HepG2 (cell line): ENCODE measurements around the gene USP7. TPM values are rescaled to one million over a fixed set of nuclear protein-coding genes. Genes with fewer than 3 reads are reported as not detected.

Experiments
- ATAC-seq: fragments of 200-7000 bp; cut with Tn5 transposase; 3 replicates; pipeline ENCODE4 v1.9.1; 2020; ENCODE audit warnings: mild to moderate bottlenecking, moderate library complexity
- BruUV-seq: library from RNA; stranded (reverse); fragments of 400-500 nt; replicated peaks from 2 replicates; lab custom pipeline; 2021; lab: Mats Ljungman, UMichigan
- CTCF ChIA-PET: fragments of 300-600 bp; formaldehyde crosslinking; extraction: SDS; loops from one replicate; lab custom pipeline; 2021; ENCODE audit warnings: low total read pairs, inconsistent platforms, low intra/inter-chr PET ratio; lab: Yijun Ruan, JAX
- POLR2A ChIA-PET: fragments of 350-600 bp; sonication (Branson Sonifier 250); formaldehyde crosslinking; loops from one replicate; lab custom pipeline; 2020; ENCODE audit warnings: antibody characterized with exemption, inconsistent platforms; lab: Yijun Ruan, JAX
- DNase-seq: peaks from one replicate; pipeline ENCODE4 v3.0.0-alpha.2; 2015; ENCODE audit warnings: low spot score
- FAIRE-seq: peaks from 3 replicates; lab custom pipeline; 2011; peaks lifted over from hg19 to GRCh38; lab: Jason Lieb, UNC
- H2AFZ ChIP-seq: one replicate; pipeline ENCODE4 v1.6.1; 2011; ENCODE audit warnings: low read length, inconsistent platforms
- H3K27ac ChIP-seq: fragments of 300-600 bp; 3 replicates; pipeline ENCODE4 v1.8.0; 2011; ENCODE audit warnings: mixed run types, mild to moderate bottlenecking, mixed read lengths, low read length, inconsistent platforms; ENCODE audit not compliant: insufficient read depth; ENCODE audit errors: extremely low read length
- H3K27me3 ChIP-seq, 2 experiments: fragments of 200-600 bp in 1 of 2; 2 replicates in 1 of 2; 3 replicates in 1 of 2; pipeline versions ENCODE4 v1.6.0 to v1.8.0; 2011; ENCODE audit warnings: low read length in 2 of 2, mild to moderate bottlenecking in 2 of 2, moderate library complexity in 2 of 2, inconsistent platforms in 1 of 2; ENCODE audit not compliant: insufficient read depth in 2 of 2, control insufficient read depth in 1 of 2
- H3K36me3 ChIP-seq, 2 experiments: fragments of 200-600 bp in 1 of 2; replicated peaks in 1 of 2; 2 replicates in 1 of 2; 3 replicates in 1 of 2; pipeline versions ENCODE4 v1.5.1 to v1.8.0; 2011; ENCODE audit warnings: low read length in 2 of 2, inconsistent platforms in 1 of 2; ENCODE audit not compliant: insufficient read depth in 2 of 2, control insufficient read depth in 1 of 2
- H3K4me1 ChIP-seq: 2 replicates; pipeline ENCODE4 v1.5.1; 2012; ENCODE audit warnings: low read length, inconsistent platforms; ENCODE audit not compliant: insufficient read depth
- H3K4me2 ChIP-seq: 2 replicates; pipeline ENCODE4 v1.6.0; 2011; ENCODE audit warnings: low read depth, low read length, inconsistent platforms
- H3K4me3 ChIP-seq, 3 experiments: fragments of 200-600 bp in 1 of 3; sonication (generic), shearing (Covaris generic) in 1 of 3; replicated peaks in 1 of 3; 2 replicates each; pipeline ENCODE4 v1.5.1; 2011 to 2016; ENCODE audit warnings: low read length in 3 of 3, inconsistent platforms in 2 of 3, low read depth in 2 of 3, mild to moderate bottlenecking in 2 of 3, control low read depth in 1 of 3, mixed read lengths in 1 of 3; ENCODE audit not compliant: insufficient read depth in 1 of 3
- H3K79me2 ChIP-seq: one replicate; pipeline ENCODE4 v1.6.1; 2011; ENCODE audit warnings: low read length, inconsistent platforms; ENCODE audit not compliant: insufficient read depth
- H3K9ac ChIP-seq: 2 replicates; pipeline ENCODE4 v1.6.0; 2011; ENCODE audit warnings: mild to moderate bottlenecking, low read depth, low read length, inconsistent platforms; ENCODE audit not compliant: insufficient read depth
- H3K9me3 ChIP-seq: 2 replicates; pipeline ENCODE4 v1.5.1; 2012; ENCODE audit warnings: mild to moderate bottlenecking, low read length
- H4K20me1 ChIP-seq: 2 replicates; pipeline ENCODE4 v1.6.0; 2011; ENCODE audit warnings: inconsistent platforms, mild to moderate bottlenecking, low read length, moderate library complexity; ENCODE audit not compliant: insufficient read depth
- AGO1 ChIP-seq: fragments of 200-400 bp; formaldehyde crosslinking; IDR thresholded peaks from 2 replicates; pipeline ENCODE4 v1.6.1; 2017; ENCODE audit warnings: mild to moderate bottlenecking, low read depth, low read length, moderate library complexity; ENCODE audit not compliant: poor library complexity, severe bottlenecking
- AGO2 ChIP-seq: fragments of 200-400 bp; formaldehyde crosslinking; optimal IDR thresholded peaks from 2 replicates; pipeline ENCODE3; 2017; ENCODE audit warnings: mild to moderate bottlenecking, low read depth, low read length, moderate library complexity
- POLR2AphosphoS5 ChIP-seq: IDR thresholded peaks from 2 replicates; pipeline ENCODE4 v1.6.1; 2012; ENCODE audit warnings: low read depth, low read length
- RBM22 ChIP-seq: fragments of 200-400 bp; formaldehyde crosslinking; optimal IDR thresholded peaks from 2 replicates; pipeline ENCODE3; 2017; ENCODE audit warnings: mild to moderate bottlenecking, low read length, moderate library complexity
- SRY ChIP-seq: sonication (generic); formaldehyde crosslinking; IDR thresholded peaks from 2 replicates; pipeline ENCODE4 v1.8.0; 2022; ENCODE audit warnings: mild to moderate bottlenecking, missing genetic modification reagents
- ZBTB38 ChIP-seq: sonication (generic); formaldehyde crosslinking; IDR thresholded peaks from 2 replicates; pipeline ENCODE4 v1.5.1; 2020; ENCODE audit warnings: mild to moderate bottlenecking, missing genetic modification reagents
- ZFY ChIP-seq: sonication (generic); formaldehyde crosslinking; IDR thresholded peaks from 2 replicates; pipeline ENCODE4 v1.4.0; 2020; ENCODE audit warnings: missing genetic modification reagents
- ZMYM2 ChIP-seq: sonication (generic); formaldehyde crosslinking; IDR thresholded peaks from 2 replicates; pipeline ENCODE4 v1.8.0; 2022; ENCODE audit warnings: mild to moderate bottlenecking, missing genetic modification reagents
- ZNF3 ChIP-seq: IDR thresholded peaks from 2 replicates; pipeline ENCODE4 v1.7.0; 2017; ENCODE audit warnings: inconsistent platforms
- ZNF383 ChIP-seq: sonication (generic); formaldehyde crosslinking; IDR thresholded peaks from 2 replicates; pipeline ENCODE4 v1.4.0; 2020; ENCODE audit warnings: missing genetic modification reagents, mild to moderate bottlenecking, borderline replicate concordance
- ZNF552 ChIP-seq: sonication (generic); formaldehyde crosslinking; IDR thresholded peaks from 2 replicates; pipeline ENCODE4 v1.9.0; 2022; ENCODE audit warnings: missing genetic modification reagents, mild to moderate bottlenecking, borderline replicate concordance
- ZNF768 ChIP-seq: sonication (generic); formaldehyde crosslinking; IDR thresholded peaks from 2 replicates; pipeline ENCODE4 v1.4.0; 2020; ENCODE audit warnings: missing genetic modification reagents
- ZNF850 ChIP-seq: sonication (generic); formaldehyde crosslinking; conservative IDR thresholded peaks from 2 replicates; pipeline ENCODE4 v1.9.0; 2021; ENCODE audit warnings: mild to moderate bottlenecking, missing genetic modification reagents
- WGBS: methylation state at CpG from one replicate; pipeline ENCODE4 v1.1.6; 2017; ENCODE audit warnings: low lambda C conversion rate; 5-methylcytosine and 5-hydroxymethylcytosine counted together
- in situ Hi-C: cut with HindIII; loops from 2 replicates; pipeline ENCODE4 v1.10.0; 2017; ENCODE audit warnings: low pct_unique_long_range_greater_than_20kb; ENCODE audit not compliant: extremely low pct_ligation_motif_present
- intact Hi-C: fragments of 100-400 bp; cut with micrococcal nuclease; formaldehyde crosslinking; loops from one replicate; pipeline ENCODE4 v1.10.0; 2022; ENCODE audit not compliant: unreplicated experiment
- polyA plus RNA-seq, 8 experiments: library from polyadenylated mRNA; depleted of rRNA in 3 of 8; stranded (reverse) in 7 of 8; unstranded in 1 of 8; fragments of >200 nt; fragmentation: Illumina TruSeq in 4 of 8; extraction: Trizol in 4 of 8; gene quantifications; 2 replicates each; pipeline versions ENCODE4 v1.2.1 to v1.2.3, GENCODE V29; 2011 to 2016; ENCODE audit warnings: low read depth in 4 of 8, missing spikeins in 1 of 8, mixed read lengths in 1 of 8; ENCODE audit not compliant: insufficient read depth in 1 of 8
- total RNA-seq, 5 experiments: library from RNA; depleted of rRNA; stranded (reverse); fragments of >200 nt; fragmentation: Illumina TruSeq; extraction: Trizol; gene quantifications; 2 replicates each; pipeline ENCODE4 v1.2.3, GENCODE V29; 2016; ENCODE audit warnings: low read depth in 1 of 5
- TF ChIP-seq, protein P1 (sequence below): IDR thresholded peaks from 2 replicates; pipeline ENCODE4 v1.6.1; 2016; ENCODE audit warnings: missing compliant biosample characterization, missing genetic modification reagents, borderline replicate concordance

Gene USP7
- total and polyA plus RNA-seq, 2 of the 13 experiments (the other 11 are each of a cell fraction or from before 2014, with no cell fraction given) = 52.5 to 173 TPM

DNA sequence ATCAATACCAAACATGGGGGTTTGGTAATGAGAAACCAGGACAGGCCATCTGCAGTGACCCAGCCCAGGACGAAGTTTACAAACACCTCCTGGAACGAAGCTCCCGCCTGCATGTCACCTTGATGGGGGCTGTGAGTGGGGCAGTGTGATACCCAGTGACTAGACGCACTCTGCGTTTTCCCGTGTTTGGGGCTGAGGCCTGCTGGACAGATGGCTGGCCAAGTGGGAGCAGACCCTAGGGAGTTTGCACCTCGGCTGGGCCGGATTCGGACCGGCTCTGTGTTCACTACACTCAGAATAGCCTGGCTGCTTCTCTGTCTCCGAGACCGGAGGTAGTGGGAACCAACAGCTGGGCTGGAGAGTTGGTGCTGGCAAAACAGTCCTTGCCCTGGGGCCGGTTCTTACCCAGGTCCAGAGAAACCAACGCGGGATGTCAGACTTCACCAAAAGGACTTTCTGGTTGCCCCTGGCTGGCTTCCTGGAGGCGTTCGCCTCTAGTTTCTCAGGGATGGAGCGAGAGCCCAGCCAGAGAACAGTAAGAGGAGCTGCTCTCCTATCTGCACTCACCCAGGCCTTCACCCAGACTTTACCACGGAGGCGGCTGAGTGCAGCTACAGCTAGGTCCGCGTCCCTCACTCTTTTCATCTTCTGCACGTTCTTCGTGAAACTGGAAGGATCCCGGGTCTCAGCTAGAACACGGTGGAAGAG, 115.3 kb downstream of the USP7 start:
- FAIRE-seq (no peak), ATAC-seq (no peak), DNase-seq (no peak)
- H3K27ac ChIP-seq = no peak overlapping the region
- no peak overlapping the region for H3K9ac ChIP-seq
- BruUV-seq = TSS peak; percentile 8
- H2AFZ ChIP-seq = no peak overlapping the region
- CTCF ChIA-PET = no interaction called here
- in situ Hi-C loops (no loop called here), intact Hi-C loops (no loop called here)
- H3K79me2 ChIP-seq = peaks cover 20% of the 10 kb centered on the region
- no peak overlapping the region for H3K4me3 ChIP-seq
- H3K4me1 ChIP-seq = peaks cover 31% of the 10 kb centered on the region
- TF ChIP-seq RBM22 (peak; percentile 8), ZNF850 (CRISPR knock-in tag) (no peak), ZFY (peak; percentile 6; the same call in 1 of the 2 replicates), AGO2 (peak; percentile 62), ZMYM2 (CRISPR knock-in tag) (no peak), ZBTB38 (0 out of 2 replicates have a peak, but pooled peaks have one; percentile 44), ZNF552 (0 out of 2 replicates have a peak, but pooled peaks have one; percentile 53), SRY (CRISPR knock-in tag) (0 out of 2 replicates have a peak, but pooled peaks have one; percentile 39)
- POLR2A ChIA-PET = interaction anchor here (0.6 to 1.0 kb wide), 2 partner anchors 15 to 45 kb away, joined by 3 to 5 read pairs; no protein-coding TSS in a partner anchor
- 95% methylated on average over 24 of the region's 26 CpGs for WGBS
- H4K20me1 ChIP-seq = peaks cover 74% of the 10 kb centered on the region
- no peak overlapping the region for H3K4me2 ChIP-seq
- no peaks in the 10 kb centered on the region for H3K9me3 ChIP-seq
- H3K27me3 ChIP-seq = no peaks in the 10 kb centered on the region
- peaks cover 45 to 73% of the 10 kb centered on the region in 2 experiments for H3K36me3 ChIP-seq

DNA sequence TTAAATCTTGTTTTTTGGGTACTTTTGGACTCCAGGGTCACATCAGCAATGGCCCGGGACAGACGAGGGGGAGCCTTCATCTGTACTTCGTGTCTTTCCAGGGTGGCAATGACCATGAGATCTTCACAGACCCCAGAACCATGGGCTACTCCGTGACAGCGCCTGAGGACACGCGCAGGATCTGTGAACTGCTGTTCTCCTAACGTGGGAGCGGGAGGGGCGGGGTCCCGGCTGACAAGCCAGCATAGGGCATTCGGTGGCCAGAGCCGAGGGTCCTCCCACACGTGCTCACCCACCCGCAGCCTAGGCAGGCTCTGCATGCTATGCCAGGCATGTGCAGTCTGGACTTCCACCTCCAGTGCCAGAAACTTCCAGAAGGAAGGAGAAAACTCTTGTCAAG, 116.1 kb downstream of the USP7 start:
- Histone ChIP-seq H3K9me3 (no peaks in the 10 kb centered on the region), H3K36me3 (peaks cover 38 to 65% of the 10 kb centered on the region in 2 experiments), H2AFZ (no peak overlapping the region), H3K79me2 (peaks cover 22% of the 10 kb centered on the region), H3K4me1 (peaks cover 31% of the 10 kb centered on the region), H3K27ac (no peak overlapping the region), H4K20me1 (peaks cover 67% of the 10 kb centered on the region), H3K27me3 (no peaks in the 10 kb centered on the region), H3K9ac (no peak overlapping the region), H3K4me2 (no peak overlapping the region), H3K4me3 (no peak overlapping the region)
- intact Hi-C loops = no loop called here
- ChIA-PET CTCF (no interaction called here), POLR2A (no interaction called here)
- in situ Hi-C loops = no loop called here
- DNase-seq = no peak
- BruUV-seq = no TSS peak
- ATAC-seq = no peak
- 98% methylated on average over 15 of the region's 15 CpGs for WGBS
- FAIRE-seq = no peak
- TF ChIP-seq AGO2 = peak; percentile 70
- no peak for TF ChIP-seq ZNF3
- TF ChIP-seq POLR2AphosphoS5 = peak; percentile 28
- peak; percentile 56 for TF ChIP-seq RBM22
- TF ChIP-seq, protein P1, sequence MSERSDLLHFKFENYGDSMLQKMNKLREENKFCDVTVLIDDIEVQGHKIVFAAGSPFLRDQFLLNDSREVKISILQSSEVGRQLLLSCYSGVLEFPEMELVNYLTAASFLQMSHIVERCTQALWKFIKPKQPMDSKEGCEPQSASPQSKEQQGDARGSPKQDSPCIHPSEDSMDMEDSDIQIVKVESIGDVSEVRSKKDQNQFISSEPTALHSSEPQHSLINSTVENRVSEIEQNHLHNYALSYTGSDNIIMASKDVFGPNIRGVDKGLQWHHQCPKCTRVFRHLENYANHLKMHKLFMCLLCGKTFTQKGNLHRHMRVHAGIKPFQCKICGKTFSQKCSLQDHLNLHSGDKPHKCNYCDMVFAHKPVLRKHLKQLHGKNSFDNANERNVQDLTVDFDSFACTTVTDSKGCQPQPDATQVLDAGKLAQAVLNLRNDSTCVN = no peak
- TF ChIP-seq ZNF383 (CRISPR knock-in tag) = no peak
- TF ChIP-seq ZNF768 (CRISPR knock-in tag) = peak; percentile 16; the same call in 1 of the 2 replicates
- TF ChIP-seq AGO1 = peak; percentile 33
